Measurements from ENCODE around the gene MAN2B2.

The MAN2B2 gene

DNA sequence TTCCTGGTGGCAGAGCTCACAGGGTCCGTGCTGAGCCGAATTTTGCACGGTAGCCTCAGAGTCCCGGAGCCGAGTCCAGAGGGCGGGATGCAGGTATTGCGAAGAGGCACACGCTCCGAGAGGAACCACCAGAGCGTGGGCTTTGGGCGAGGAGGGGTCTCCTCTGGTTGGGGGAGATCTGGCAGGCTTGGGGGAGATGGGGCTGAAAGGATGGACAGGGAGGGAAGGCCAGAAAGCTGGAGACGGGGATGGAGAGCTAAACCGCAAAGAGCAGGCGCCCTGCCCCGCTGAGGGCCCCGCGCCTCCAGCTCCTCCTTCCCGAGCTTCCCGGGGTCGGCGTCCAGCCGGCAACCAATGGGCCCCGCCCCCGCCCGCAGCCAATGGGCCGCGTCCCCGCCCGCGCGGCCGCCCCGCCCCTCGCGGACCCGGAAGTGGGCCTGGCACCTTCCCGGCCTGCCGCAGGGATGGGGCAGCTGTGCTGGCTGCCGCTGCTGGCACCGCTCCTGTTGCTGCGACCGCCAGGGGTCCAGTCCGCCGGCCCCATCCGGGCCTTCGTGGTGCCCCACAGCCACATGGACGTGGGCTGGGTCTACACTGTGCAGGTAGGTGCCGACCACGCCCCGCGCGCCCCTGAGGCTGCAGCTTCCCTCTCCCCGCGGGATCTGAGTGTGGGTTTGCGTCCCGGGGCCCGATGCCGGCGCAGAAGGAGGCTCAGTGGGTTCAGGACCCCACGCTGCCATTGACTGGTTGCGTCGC lies at the start of gene MAN2B2:
Gene MAN2B2, plus strand, starts transcription at position 443 of the 756 bp plus-strand sequence. Its CDS starts 22 bp downstream, at position 465.
- Histone ChIP-seq H3K4me1 (ENCODE audit: low read length) (peaks cover 8% of the 10 kb centered on the region; the same call in 1 of the 2 replicates), H3K9ac (ENCODE audit: low read length) (peak within 1 kb of the TSS; percentile 78), H2AFZ (ENCODE audit: low read depth, low read length) (peak within 1 kb of the TSS; percentile 80), H3K27me3 (ENCODE audit: low read depth, low read length) (peaks cover 23% of the 10 kb centered on the region), H3K4me3 (ENCODE audit: low read length) (peak within 1 kb of the TSS; percentile 88), H3K79me2 (ENCODE audit: low read length) (peaks cover 5% of the 10 kb centered on the region; the same call in 1 of the 2 replicates), H3K9me3 (ENCODE audit: insufficient read depth, low read length) (no peaks in the 10 kb centered on the region), H3K4me2 (ENCODE audit: low read length) (peak within 1 kb of the TSS; percentile 99), H3K27ac (ENCODE audit: low read length) (no peak within 1 kb of the TSS), H3K36me3 (replicated peaks; ENCODE audit: low read depth, low read length) (peaks cover 12% of the 10 kb centered on the region), H4K20me1 (ENCODE audit: insufficient read depth, low read length) (no peaks in the 10 kb centered on the region)
- no peak for TF ChIP-seq EZH2phosphoT487 (IDR thresholded peaks at IDR 0.05; ENCODE audit: low read depth)
- TF ChIP-seq, protein P1, sequence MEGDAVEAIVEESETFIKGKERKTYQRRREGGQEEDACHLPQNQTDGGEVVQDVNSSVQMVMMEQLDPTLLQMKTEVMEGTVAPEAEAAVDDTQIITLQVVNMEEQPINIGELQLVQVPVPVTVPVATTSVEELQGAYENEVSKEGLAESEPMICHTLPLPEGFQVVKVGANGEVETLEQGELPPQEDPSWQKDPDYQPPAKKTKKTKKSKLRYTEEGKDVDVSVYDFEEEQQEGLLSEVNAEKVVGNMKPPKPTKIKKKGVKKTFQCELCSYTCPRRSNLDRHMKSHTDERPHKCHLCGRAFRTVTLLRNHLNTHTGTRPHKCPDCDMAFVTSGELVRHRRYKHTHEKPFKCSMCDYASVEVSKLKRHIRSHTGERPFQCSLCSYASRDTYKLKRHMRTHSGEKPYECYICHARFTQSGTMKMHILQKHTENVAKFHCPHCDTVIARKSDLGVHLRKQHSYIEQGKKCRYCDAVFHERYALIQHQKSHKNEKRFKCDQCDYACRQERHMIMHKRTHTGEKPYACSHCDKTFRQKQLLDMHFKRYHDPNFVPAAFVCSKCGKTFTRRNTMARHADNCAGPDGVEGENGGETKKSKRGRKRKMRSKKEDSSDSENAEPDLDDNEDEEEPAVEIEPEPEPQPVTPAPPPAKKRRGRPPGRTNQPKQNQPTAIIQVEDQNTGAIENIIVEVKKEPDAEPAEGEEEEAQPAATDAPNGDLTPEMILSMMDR (IDR thresholded peaks at IDR 0.05; ENCODE audit: low read depth, low read length), result no peak

GRCh38 chr4:6525474-6525873 lies 49.5 kb upstream of the MAN2B2 start:
- no peaks in the 10 kb centered on the region for H3K4me1 ChIP-seq (ENCODE audit: low read length)
- no peak overlapping the region for H2AFZ ChIP-seq (ENCODE audit: low read depth, low read length)
- no peaks in the 10 kb centered on the region for H3K79me2 ChIP-seq (ENCODE audit: low read length)
- H3K27me3 ChIP-seq (ENCODE audit: low read depth, low read length), result no peaks in the 10 kb centered on the region
- TF ChIP-seq, protein P1 (IDR thresholded peaks at IDR 0.05; ENCODE audit: low read depth, low read length), result no peak
- TF ChIP-seq EZH2phosphoT487 (IDR thresholded peaks at IDR 0.05; ENCODE audit: low read depth), result no peak
- no peak overlapping the region for H3K4me2 ChIP-seq (ENCODE audit: low read length)
- H3K9ac ChIP-seq (ENCODE audit: low read length), result no peak overlapping the region
- H3K27ac ChIP-seq (ENCODE audit: low read length), result no peak overlapping the region
- no peaks in the 10 kb centered on the region for H4K20me1 ChIP-seq (ENCODE audit: insufficient read depth, low read length)
- no peaks in the 10 kb centered on the region for H3K9me3 ChIP-seq (ENCODE audit: insufficient read depth, low read length)
- no peak overlapping the region for H3K4me3 ChIP-seq (ENCODE audit: low read length)
- H3K36me3 ChIP-seq (replicated peaks; ENCODE audit: low read depth, low read length), result no peaks in the 10 kb centered on the region

- H3K4me3 ChIP-seq (ENCODE audit: low read length), result no peak overlapping the region
- no peak overlapping the region for H2AFZ ChIP-seq (ENCODE audit: low read depth, low read length)
- H3K36me3 ChIP-seq (replicated peaks; ENCODE audit: low read depth, low read length), result no peaks in the 10 kb centered on the region
- no peak overlapping the region for H3K9ac ChIP-seq (ENCODE audit: low read length)
- H3K9me3 ChIP-seq (ENCODE audit: insufficient read depth, low read length), result no peaks in the 10 kb centered on the region
- no peaks in the 10 kb centered on the region for H3K4me1 ChIP-seq (ENCODE audit: low read length)
- no peak overlapping the region for H3K4me2 ChIP-seq (ENCODE audit: low read length)
- H3K79me2 ChIP-seq (ENCODE audit: low read length), result no peaks in the 10 kb centered on the region
- no peaks in the 10 kb centered on the region for H4K20me1 ChIP-seq (ENCODE audit: insufficient read depth, low read length)
- H3K27me3 ChIP-seq (ENCODE audit: low read depth, low read length), result no peaks in the 10 kb centered on the region
- no peak for TF ChIP-seq EZH2phosphoT487 (IDR thresholded peaks at IDR 0.05; ENCODE audit: low read depth)
- TF ChIP-seq, protein P1 (IDR thresholded peaks at IDR 0.05; ENCODE audit: low read depth, low read length), result no peak
- H3K27ac ChIP-seq (ENCODE audit: low read length), result no peak overlapping the region
Measured at GRCh38 chr4:6526156-6526555, 48.8 kb upstream of the MAN2B2 start.

DNA sequence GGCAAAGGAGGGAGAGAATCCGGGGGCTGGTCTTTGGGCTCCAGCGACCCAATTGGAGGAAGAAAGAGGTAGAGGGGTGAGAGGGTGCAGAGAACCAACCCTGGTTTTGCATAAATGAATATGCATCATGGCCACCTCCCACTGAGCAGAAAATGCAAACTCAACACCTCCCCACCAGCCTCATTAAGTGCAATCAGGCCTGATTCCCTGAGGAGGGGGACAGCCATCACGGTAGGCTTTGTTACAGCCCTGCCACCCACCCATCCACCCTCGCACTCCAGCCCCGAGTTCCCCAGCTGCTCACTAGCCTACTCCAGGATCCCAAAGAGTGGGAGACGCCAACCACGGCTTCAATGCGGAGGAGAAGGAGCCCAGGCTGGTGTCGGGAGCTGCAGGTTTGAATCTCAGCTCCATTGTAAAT lies 48.3 kb upstream of the MAN2B2 start:
- H2AFZ ChIP-seq (ENCODE audit: low read depth, low read length), result no peak overlapping the region
- no peak overlapping the region for H3K4me3 ChIP-seq (ENCODE audit: low read length)
- H3K4me2 ChIP-seq (ENCODE audit: low read length), result no peak overlapping the region
- no peaks in the 10 kb centered on the region for H3K36me3 ChIP-seq (replicated peaks; ENCODE audit: low read depth, low read length)
- H3K9me3 ChIP-seq (ENCODE audit: insufficient read depth, low read length), result no peaks in the 10 kb centered on the region
- no peak overlapping the region for H3K9ac ChIP-seq (ENCODE audit: low read length)
- no peaks in the 10 kb centered on the region for H4K20me1 ChIP-seq (ENCODE audit: insufficient read depth, low read length)
- TF ChIP-seq EZH2phosphoT487 (IDR thresholded peaks at IDR 0.05; ENCODE audit: low read depth), result no peak
- TF ChIP-seq, protein P1 (IDR thresholded peaks at IDR 0.05; ENCODE audit: low read depth, low read length), result no peak
- H3K27me3 ChIP-seq (ENCODE audit: low read depth, low read length), result no peaks in the 10 kb centered on the region
- H3K79me2 ChIP-seq (ENCODE audit: low read length), result no peaks in the 10 kb centered on the region
- H3K4me1 ChIP-seq (ENCODE audit: low read length), result no peaks in the 10 kb centered on the region
- no peak overlapping the region for H3K27ac ChIP-seq (ENCODE audit: low read length)
